ENCODE results near the gene DEAF1. TPM values are rescaled to one million over a fixed set of nuclear protein-coding genes. Genes with fewer than 3 reads are reported as not detected.

The DEAF1 gene
- total RNA-seq, 4 donors from 2014 or later = 31.6 to 54.3 (median 41.2) TPM

GRCh38 chr11:614021-614622 is 80.9 kb downstream of the DEAF1 start:
- Histone ChIP-seq H3K36me3 (peaks cover 0 to 67% (median 12%) of the 10 kb centered on the region in 3 donors), H3K9me3 (no peaks in the 10 kb centered on the region), H3K4me1 (peaks cover 0 to 38% (median 17%) of the 10 kb centered on the region in 4 donors), H3K4me3 (peak overlapping the region in 1 of 4 donors; percentile 75), H3K27ac (peak overlapping the region; percentile 34 to 96 (median 92)), H3K27me3 (no peaks in the 10 kb centered on the region)
- TF ChIP-seq EP300 (IDR thresholded peaks at IDR 0.05) (no peak), CTCF (IDR thresholded peaks at IDR 0.05) (no peak), POLR2A (IDR thresholded peaks at IDR 0.05) (no peak)
- WGBS, 2 donors = 75 to 79% methylated on average over 14 of the region's 14 CpGs
- DNase-seq (ENCODE audit: low spot score in 2 of 2) = no peak

- peaks cover 0 to 73% (median 13%) of the 10 kb centered on the region in 3 donors for H3K36me3 ChIP-seq
- TF ChIP-seq EP300 (IDR thresholded peaks at IDR 0.05) = no peak
- no peak for TF ChIP-seq POLR2A (IDR thresholded peaks at IDR 0.05)
- peaks cover 0 to 38% (median 17%) of the 10 kb centered on the region in 4 donors for H3K4me1 ChIP-seq
- WGBS, 2 donors = 58 to 64% methylated on average over 25 to 32 of the region's 36 CpGs
- H3K4me3 ChIP-seq = no peak overlapping the region
- H3K27me3 ChIP-seq = no peaks in the 10 kb centered on the region
- peak overlapping the region; percentile 34 to 96 (median 92) for H3K27ac ChIP-seq
- DNase-seq (ENCODE audit: low spot score in 2 of 2) = peak; percentile 68 to 73
- H3K9me3 ChIP-seq = no peaks in the 10 kb centered on the region
Measured at GRCh38 chr11:613369-613968, 81.6 kb downstream of the DEAF1 start.

- Histone ChIP-seq H3K4me3 (no peak overlapping the region), H3K27me3 (no peaks in the 10 kb centered on the region), H3K9me3 (no peaks in the 10 kb centered on the region), H3K36me3 (peaks cover 0 to 74% (median 18%) of the 10 kb centered on the region in 3 donors), H3K27ac (peak overlapping the region in 2 of 4 donors; percentile 46 to 96), H3K4me1 (peaks cover 0 to 38% (median 17%) of the 10 kb centered on the region in 4 donors)
- WGBS, 2 donors = 94 to 96% methylated on average over 9 to 10 of the region's 10 CpGs
- TF ChIP-seq EP300 (IDR thresholded peaks at IDR 0.05) = no peak
- TF ChIP-seq CTCF (IDR thresholded peaks at IDR 0.05) = no peak
- TF ChIP-seq POLR2A (IDR thresholded peaks at IDR 0.05) = no peak
- DNase-seq (ENCODE audit: low spot score in 2 of 2) = no peak
Measured at GRCh38 chr11:612961-613300, 82.1 kb downstream of the DEAF1 start.

GRCh38 chr11:612201-612960 is 82.6 kb downstream of the DEAF1 start:
- H3K4me1 ChIP-seq = peaks cover 0 to 38% (median 17%) of the 10 kb centered on the region in 4 donors
- H3K27ac ChIP-seq = peak overlapping the region in 1 of 4 donors; percentile 96
- H3K36me3 ChIP-seq = peaks cover 0 to 74% (median 24%) of the 10 kb centered on the region in 3 donors
- H3K27me3 ChIP-seq = no peaks in the 10 kb centered on the region
- TF ChIP-seq EP300 (IDR thresholded peaks at IDR 0.05) (no peak), CTCF (IDR thresholded peaks at IDR 0.05) (no peak), POLR2A (IDR thresholded peaks at IDR 0.05) (no peak)
- no peak overlapping the region for H3K4me3 ChIP-seq
- DNase-seq (ENCODE audit: low spot score in 2 of 2) = no peak
- H3K9me3 ChIP-seq = no peaks in the 10 kb centered on the region
- WGBS, 2 donors = 78 to 79% methylated on average over 18 to 21 of the region's 27 CpGs

- peaks cover 0 to 83% (median 34%) of the 10 kb centered on the region in 3 donors for H3K36me3 ChIP-seq
- 86 to 87% methylated on average over 44 to 49 of the region's 49 CpGs for whole genome bisulfite sequencing, 2 donors
Measured at GRCh38 chr11:611001-611996, 83.7 kb downstream of the DEAF1 start.

More at GRCh38 chr11:611001-611996, 83.7 kb downstream of the DEAF1 start:
- Histone ChIP-seq H3K9me3 (no peaks in the 10 kb centered on the region), H3K27ac (no peak overlapping the region), H3K4me3 (no peak overlapping the region), H3K4me1 (peaks cover 0 to 31% (median 17%) of the 10 kb centered on the region in 4 donors), H3K27me3 (no peaks in the 10 kb centered on the region)
- no peak for DNase-seq (ENCODE audit: low spot score in 2 of 2)
- no peak for TF ChIP-seq CTCF (IDR thresholded peaks at IDR 0.05)
- TF ChIP-seq POLR2A (IDR thresholded peaks at IDR 0.05) = no peak
- TF ChIP-seq EP300 (IDR thresholded peaks at IDR 0.05) = no peak
